ENCODE results near the gene QDPR.

DNA sequence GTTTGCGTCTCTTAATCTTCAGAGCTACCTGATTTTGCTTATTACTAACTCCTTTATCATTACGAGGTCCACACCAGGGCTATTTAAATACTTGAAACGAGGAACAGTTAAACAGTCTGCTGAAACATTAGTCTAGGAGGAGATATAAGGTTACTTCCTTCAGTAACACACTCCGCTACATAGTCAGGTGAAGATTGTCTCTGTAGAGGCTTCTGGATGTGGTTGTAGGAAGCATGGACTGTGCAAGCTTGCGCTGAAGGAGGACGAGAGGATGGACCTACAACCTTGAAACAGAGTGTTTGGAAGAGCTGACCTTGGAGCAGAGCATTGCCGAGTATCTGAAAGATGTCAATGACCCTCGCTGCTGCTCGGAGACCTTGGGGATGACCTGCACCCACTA is 3.0 kb upstream of the QDPR start, which contains the start of gene CLRN2:
- TF ChIP-seq, protein P1, sequence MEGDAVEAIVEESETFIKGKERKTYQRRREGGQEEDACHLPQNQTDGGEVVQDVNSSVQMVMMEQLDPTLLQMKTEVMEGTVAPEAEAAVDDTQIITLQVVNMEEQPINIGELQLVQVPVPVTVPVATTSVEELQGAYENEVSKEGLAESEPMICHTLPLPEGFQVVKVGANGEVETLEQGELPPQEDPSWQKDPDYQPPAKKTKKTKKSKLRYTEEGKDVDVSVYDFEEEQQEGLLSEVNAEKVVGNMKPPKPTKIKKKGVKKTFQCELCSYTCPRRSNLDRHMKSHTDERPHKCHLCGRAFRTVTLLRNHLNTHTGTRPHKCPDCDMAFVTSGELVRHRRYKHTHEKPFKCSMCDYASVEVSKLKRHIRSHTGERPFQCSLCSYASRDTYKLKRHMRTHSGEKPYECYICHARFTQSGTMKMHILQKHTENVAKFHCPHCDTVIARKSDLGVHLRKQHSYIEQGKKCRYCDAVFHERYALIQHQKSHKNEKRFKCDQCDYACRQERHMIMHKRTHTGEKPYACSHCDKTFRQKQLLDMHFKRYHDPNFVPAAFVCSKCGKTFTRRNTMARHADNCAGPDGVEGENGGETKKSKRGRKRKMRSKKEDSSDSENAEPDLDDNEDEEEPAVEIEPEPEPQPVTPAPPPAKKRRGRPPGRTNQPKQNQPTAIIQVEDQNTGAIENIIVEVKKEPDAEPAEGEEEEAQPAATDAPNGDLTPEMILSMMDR (IDR thresholded peaks at IDR 0.05; ENCODE audit: insufficient read depth, low read length, poor library complexity, severe bottlenecking): no peak
- TF ChIP-seq EZH2phosphoT487 (conservative IDR thresholded peaks at IDR 0.05; ENCODE audit: low read length): no peak
